ENCODE data around the gene PSMA6. TPM values are rescaled to one million over a fixed set of nuclear protein-coding genes. Genes with fewer than 3 reads are reported as not detected.

The PSMA6 gene
- total and polyA plus RNA-seq, 2 of the 13 experiments (the other 11 are each of a cell fraction or from before 2014, with no cell fraction given): 525 to 1,109 TPM

DNA sequence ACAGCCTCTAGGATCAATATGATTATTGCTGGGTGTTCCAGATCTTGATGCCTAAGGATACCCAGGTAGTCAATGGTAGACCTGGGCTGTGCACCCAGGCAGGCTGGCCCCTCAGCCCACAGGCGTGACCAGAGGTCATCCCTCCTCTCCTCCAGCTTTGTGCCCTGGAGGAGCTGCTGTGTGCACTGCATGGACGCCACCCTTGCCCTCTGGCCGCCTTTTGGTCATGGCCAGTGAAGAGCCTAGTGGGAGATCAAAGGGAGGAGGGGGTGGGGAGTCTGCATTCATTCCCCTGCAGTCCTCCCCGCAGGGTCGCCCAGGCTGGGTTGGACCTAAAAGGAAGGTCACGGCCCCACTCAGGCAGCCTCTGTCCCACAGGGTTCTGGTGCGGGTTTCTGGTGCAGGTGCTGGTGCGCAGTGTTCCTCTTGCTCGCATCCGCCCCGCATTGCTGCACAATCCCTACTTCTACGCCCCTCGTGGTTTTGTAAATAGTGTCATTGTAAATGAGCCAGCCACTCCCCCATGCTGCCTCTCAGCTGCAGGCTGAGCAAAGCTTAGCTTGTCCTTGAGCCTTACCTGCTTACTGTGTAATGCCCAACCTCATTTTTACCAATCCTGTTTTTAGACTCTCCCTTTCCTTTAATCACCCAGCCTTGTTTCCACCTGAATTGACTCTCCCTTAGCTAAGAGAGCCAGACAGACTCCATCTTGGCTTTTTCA lies 55.3 kb downstream of the PSMA6 start (continued):
- TF ChIP-seq, protein P1, sequence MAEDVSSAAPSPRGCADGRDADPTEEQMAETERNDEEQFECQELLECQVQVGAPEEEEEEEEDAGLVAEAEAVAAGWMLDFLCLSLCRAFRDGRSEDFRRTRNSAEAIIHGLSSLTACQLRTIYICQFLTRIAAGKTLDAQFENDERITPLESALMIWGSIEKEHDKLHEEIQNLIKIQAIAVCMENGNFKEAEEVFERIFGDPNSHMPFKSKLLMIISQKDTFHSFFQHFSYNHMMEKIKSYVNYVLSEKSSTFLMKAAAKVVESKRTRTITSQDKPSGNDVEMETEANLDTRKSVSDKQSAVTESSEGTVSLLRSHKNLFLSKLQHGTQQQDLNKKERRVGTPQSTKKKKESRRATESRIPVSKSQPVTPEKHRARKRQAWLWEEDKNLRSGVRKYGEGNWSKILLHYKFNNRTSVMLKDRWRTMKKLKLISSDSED (CRISPR knock-in tag; IDR thresholded peaks at IDR 0.05): no peak
- TF ChIP-seq NFE2L1 (CRISPR knock-in tag; IDR thresholded peaks at IDR 0.05; ENCODE audit: borderline replicate concordance) (no peak), ATF3 (CRISPR knock-in tag; IDR thresholded peaks at IDR 0.05) (peak; percentile 74), ZNF10 (CRISPR knock-in tag; IDR thresholded peaks at IDR 0.05; ENCODE audit: borderline replicate concordance, low read depth) (no peak), ZNF777 (CRISPR knock-in tag; IDR thresholded peaks at IDR 0.05) (peak; percentile 78), ARID4A (CRISPR knock-in tag; IDR thresholded peaks at IDR 0.05; ENCODE audit: borderline replicate concordance) (peak; percentile 95), ATF6 (CRISPR knock-in tag; conservative IDR thresholded peaks at IDR 0.05) (no peak; the same call in 1 of the 2 replicates), TFDP2 (CRISPR knock-in tag; IDR thresholded peaks at IDR 0.05) (peak; percentile 38; the same call in 1 of the 2 replicates), ZNF232 (CRISPR knock-in tag; IDR thresholded peaks at IDR 0.05; ENCODE audit: borderline replicate concordance) (peak; percentile 98), KDM2A (CRISPR knock-in tag; IDR thresholded peaks at IDR 0.05; ENCODE audit: borderline replicate concordance, low read depth) (peak; percentile 91), ZNF740 (CRISPR knock-in tag; IDR thresholded peaks at IDR 0.05) (no peak; the same call in none of the 2 replicates), ATM (IDR thresholded peaks at IDR 0.05; ENCODE audit: borderline replicate concordance) (no peak), ZNF343 (CRISPR knock-in tag; IDR thresholded peaks at IDR 0.05) (peak; percentile 99), SSRP1 (CRISPR knock-in tag; IDR thresholded peaks at IDR 0.05) (peak; percentile 79; the same call in 1 of the 2 replicates), ZSCAN30 (CRISPR knock-in tag; IDR thresholded peaks at IDR 0.05) (peak; percentile 63), ZNF350 (CRISPR knock-in tag; IDR thresholded peaks at IDR 0.05; ENCODE audit: borderline replicate concordance, low read depth) (peak; percentile 99)
- TF ChIP-seq, protein P2, sequence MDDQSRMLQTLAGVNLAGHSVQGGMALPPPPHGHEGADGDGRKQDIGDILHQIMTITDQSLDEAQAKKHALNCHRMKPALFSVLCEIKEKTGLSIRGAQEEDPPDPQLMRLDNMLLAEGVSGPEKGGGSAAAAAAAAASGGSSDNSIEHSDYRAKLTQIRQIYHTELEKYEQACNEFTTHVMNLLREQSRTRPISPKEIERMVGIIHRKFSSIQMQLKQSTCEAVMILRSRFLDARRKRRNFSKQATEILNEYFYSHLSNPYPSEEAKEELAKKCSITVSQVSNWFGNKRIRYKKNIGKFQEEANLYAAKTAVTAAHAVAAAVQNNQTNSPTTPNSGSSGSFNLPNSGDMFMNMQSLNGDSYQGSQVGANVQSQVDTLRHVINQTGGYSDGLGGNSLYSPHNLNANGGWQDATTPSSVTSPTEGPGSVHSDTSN (CRISPR knock-in tag; IDR thresholded peaks at IDR 0.05; ENCODE audit: borderline replicate concordance): no peak; the same call in 1 of the 2 replicates
